Caco-2 (cell line): ENCODE measurements around the gene PTX3. TPM values are rescaled to one million over a fixed set of nuclear protein-coding genes. Genes with fewer than 3 reads are reported as not detected.

Experiments
- BruUV-seq: library from RNA; stranded (reverse); fragments of 400-500 nt; replicated peaks from 2 replicates; lab custom pipeline; 2021; lab: Mats Ljungman, UMichigan
- CTCF ChIA-PET: fragments of 300-600 bp; sonication (Branson Sonifier 250); formaldehyde crosslinking; loops from one replicate; lab custom pipeline; 2022; ENCODE audit warnings: antibody characterized with exemption; lab: Charles Lee
- POLR2A ChIA-PET: fragments of 300-600 bp; sonication (Branson Sonifier 250); formaldehyde crosslinking; loops from one replicate; lab custom pipeline; 2022; ENCODE audit warnings: antibody characterized with exemption; lab: Charles Lee
- DNase-seq, 2 experiments: peaks; one replicate each; pipeline versions ENCODE4 v3.0.0 to v3.0.0-alpha.2; 2020 to 2022
- H3K27me3 ChIP-seq: replicated peaks from 2 replicates; pipeline ENCODE4 v1.6.0; 2011; ENCODE audit warnings: low read length; ENCODE audit not compliant: control insufficient read depth, insufficient read depth
- H3K36me3 ChIP-seq: 2 replicates; pipeline ENCODE4 v1.5.1; 2011; ENCODE audit warnings: low read length; ENCODE audit not compliant: control insufficient read depth, insufficient read depth
- H3K4me1 ChIP-seq: fragments of 250-450 bp; sonication (Bioruptor Pico); 2 replicates; pipeline ENCODE4 v1.5.1; 2020; ENCODE audit warnings: mild to moderate bottlenecking
- H3K4me3 ChIP-seq: 2 replicates; pipeline ENCODE4 v1.5.1; 2011; ENCODE audit warnings: low read depth, mild to moderate bottlenecking, control low read depth, low read length
- H3K9me3 ChIP-seq: fragments of 250-450 bp; sonication (Bioruptor Pico); 2 replicates; pipeline ENCODE4 v1.5.1; 2020; ENCODE audit warnings: mild to moderate bottlenecking, moderate library complexity
- H3K27ac Mint-ChIP-seq: one replicate; pipeline ENCODE4 v1.8.0; 2022; ENCODE audit warnings: mixed read lengths; ENCODE audit not compliant: unreplicated experiment
- H3K27me3 Mint-ChIP-seq: one replicate; pipeline ENCODE4 v1.8.0; 2022; ENCODE audit warnings: mixed read lengths; ENCODE audit not compliant: insufficient read depth, unreplicated experiment
- H3K36me3 Mint-ChIP-seq: one replicate; pipeline ENCODE4 v1.8.0; 2022; ENCODE audit warnings: mild to moderate bottlenecking, mixed read lengths; ENCODE audit not compliant: insufficient read depth, unreplicated experiment
- H3K4me1 Mint-ChIP-seq: one replicate; pipeline ENCODE4 v1.8.0; 2022; ENCODE audit warnings: low read depth, mixed read lengths; ENCODE audit not compliant: unreplicated experiment
- H3K4me3 Mint-ChIP-seq: one replicate; pipeline ENCODE4 v1.8.0; 2022; ENCODE audit warnings: mild to moderate bottlenecking, moderate library complexity, mixed read lengths; ENCODE audit not compliant: unreplicated experiment
- H3K9me3 Mint-ChIP-seq: one replicate; pipeline ENCODE4 v1.8.0; 2022; ENCODE audit warnings: mixed read lengths; ENCODE audit not compliant: unreplicated experiment
- CTCF ChIP-seq, 2 experiments: fragments of 200-600 bp in 1 of 2; IDR thresholded peaks; 1 replicate in 1 of 2; 2 replicates in 1 of 2; pipeline versions ENCODE4 v1.5.1 to v1.8.0; 2011 to 2022; ENCODE audit warnings: antibody characterized with exemption in 1 of 2, control low read depth in 1 of 2, inconsistent platforms in 1 of 2, low read depth in 1 of 2, low read length in 1 of 2, mild to moderate bottlenecking in 1 of 2, moderate library complexity in 1 of 2; ENCODE audit not compliant: insufficient read depth in 1 of 2, severe bottlenecking in 1 of 2, unreplicated experiment in 1 of 2
- intact Hi-C: fragments of 100-400 bp; cut with micrococcal nuclease; formaldehyde crosslinking; loops from one replicate; pipeline ENCODE4 v1.10.0; 2022; ENCODE audit not compliant: unreplicated experiment
- total RNA-seq: library from RNA; stranded (reverse); gene quantifications from 2 replicates; pipeline ENCODE4 v1.2.3, GENCODE V29; 2022

The PTX3 gene
- total RNA-seq, 1 experiment from 2014 or later: not detected

GRCh38 chr3:157479464-157480243 is 43.0 kb downstream of the PTX3 start:
- Histone ChIP-seq H3K27me3 (no peaks in the 10 kb centered on the region), H3K4me3 (no peak overlapping the region), H3K9me3 (peaks cover 3% of the 10 kb centered on the region; the same call in 1 of the 2 replicates), H3K4me1 (no peaks in the 10 kb centered on the region), H3K36me3 (no peaks in the 10 kb centered on the region)
- H3K4me1 Mint-ChIP-seq: no peaks in the 10 kb centered on the region
- TF ChIP-seq CTCF (IDR thresholded peaks at IDR 0.05; ENCODE audit: insufficient read depth in 1 of 2, low read depth in 1 of 2, low read length in 1 of 2, severe bottlenecking in 1 of 2, unreplicated experiment in 1 of 2): no peak
- H3K27me3 Mint-ChIP-seq: peaks cover 3% of the 10 kb centered on the region
- H3K4me3 Mint-ChIP-seq: no peak overlapping the region
- intact Hi-C loops: no loop called here
- H3K27ac Mint-ChIP-seq: no peak overlapping the region
- H3K9me3 Mint-ChIP-seq: no peaks in the 10 kb centered on the region
- DNase-seq: no peak
- BruUV-seq: no TSS peak
- ChIA-PET CTCF (no interaction called here), POLR2A (no interaction called here)
- H3K36me3 Mint-ChIP-seq: no peaks in the 10 kb centered on the region

- H3K4me1 Mint-ChIP-seq: no peaks in the 10 kb centered on the region
- H3K27me3 Mint-ChIP-seq: no peaks in the 10 kb centered on the region
- TF ChIP-seq CTCF (IDR thresholded peaks at IDR 0.05; ENCODE audit: insufficient read depth in 1 of 2, low read depth in 1 of 2, low read length in 1 of 2, severe bottlenecking in 1 of 2, unreplicated experiment in 1 of 2): no peak
- no peaks in the 10 kb centered on the region for H3K9me3 Mint-ChIP-seq
- no peak overlapping the region for H3K4me3 Mint-ChIP-seq
- no peak for DNase-seq
- Histone ChIP-seq H3K9me3 (no peaks in the 10 kb centered on the region; the same call in 1 of the 2 replicates), H3K27me3 (no peaks in the 10 kb centered on the region), H3K36me3 (no peaks in the 10 kb centered on the region), H3K4me3 (no peak overlapping the region), H3K4me1 (peaks cover 5% of the 10 kb centered on the region; the same call in 1 of the 2 replicates)
- POLR2A ChIA-PET: no interaction called here
- intact Hi-C loops: no loop called here
- no TSS peak for BruUV-seq
- CTCF ChIA-PET: no interaction called here
- H3K36me3 Mint-ChIP-seq: no peaks in the 10 kb centered on the region
- no peak overlapping the region for H3K27ac Mint-ChIP-seq
Measured at GRCh38 chr3:157487339-157487738, 50.7 kb downstream of the PTX3 start.

- no TSS peak for BruUV-seq
- Histone ChIP-seq H3K27me3 (no peaks in the 10 kb centered on the region), H3K9me3 (no peaks in the 10 kb centered on the region), H3K4me3 (no peak overlapping the region), H3K4me1 (peaks cover 5% of the 10 kb centered on the region; the same call in 1 of the 2 replicates), H3K36me3 (no peaks in the 10 kb centered on the region)
- Mint-ChIP-seq H3K4me3 (no peak overlapping the region), H3K27me3 (no peaks in the 10 kb centered on the region), H3K27ac (no peak overlapping the region), H3K9me3 (no peaks in the 10 kb centered on the region), H3K4me1 (no peaks in the 10 kb centered on the region), H3K36me3 (no peaks in the 10 kb centered on the region)
- no peak for DNase-seq
- TF ChIP-seq CTCF (IDR thresholded peaks at IDR 0.05; ENCODE audit: insufficient read depth in 1 of 2, low read depth in 1 of 2, low read length in 1 of 2, severe bottlenecking in 1 of 2, unreplicated experiment in 1 of 2): no peak
- intact Hi-C loops: no loop called here
- ChIA-PET POLR2A (interaction anchor here (0.7 kb wide), 1 partner anchor 340 kb away, joined by 8 read pairs; no protein-coding TSS in a partner anchor), CTCF (no interaction called here)
Measured at GRCh38 chr3:157488144-157488543, 51.5 kb downstream of the PTX3 start.
